ENCODE results near the gene SLC25A45.

Gene SLC25A45

DNA sequence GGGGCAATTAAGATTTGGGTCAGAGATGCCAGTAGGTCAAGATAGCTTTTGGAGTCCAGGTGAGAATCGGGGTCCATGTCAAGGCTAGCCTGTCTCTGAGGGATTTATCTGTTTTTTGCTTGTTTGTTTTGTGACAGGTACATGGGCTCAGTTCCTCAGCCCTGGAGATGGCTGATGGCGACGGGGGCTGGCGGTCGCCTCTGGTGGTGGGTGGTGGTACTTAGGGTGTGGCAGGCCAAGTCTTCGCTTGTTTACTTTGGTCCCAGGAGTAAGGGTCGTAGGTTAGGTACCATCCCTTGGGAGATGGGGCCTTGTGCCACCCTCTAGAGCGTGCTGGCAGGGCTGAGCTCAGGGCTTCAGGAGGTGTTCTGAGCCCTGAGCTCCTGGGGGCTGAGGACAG is 4.7 kb downstream of the SLC25A45 start:
- Histone ChIP-seq H3K4me1 (ENCODE audit: low read length) (peaks cover under 1% of the 10 kb centered on the region), H3K27ac (ENCODE audit: low read length) (no peak overlapping the region), H3K4me2 (ENCODE audit: low read depth, low read length) (no peak overlapping the region)

DNA sequence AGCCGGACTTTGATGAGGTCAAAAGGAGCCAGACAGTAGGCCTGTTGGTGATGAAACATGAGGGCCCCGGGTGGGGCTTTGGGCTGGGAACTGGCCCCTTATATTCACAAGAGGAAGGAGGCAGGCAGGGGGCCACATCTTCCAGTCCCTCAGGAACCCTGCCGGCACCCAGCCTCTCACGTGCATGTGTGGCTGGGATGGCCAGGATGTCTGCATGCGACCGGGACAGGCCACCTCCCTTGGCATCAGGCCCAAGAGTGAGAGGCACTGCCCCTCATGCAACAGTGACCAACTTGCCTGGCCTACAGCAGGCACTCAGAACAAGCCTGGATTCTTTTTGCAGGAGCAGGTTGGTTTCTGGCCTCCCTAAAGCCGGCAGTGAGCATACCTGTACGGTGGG is 5.4 kb downstream of the SLC25A45 start:
- H3K4me3 ChIP-seq (ENCODE audit: low read length): no peak overlapping the region
- no peak overlapping the region for H3K4me2 ChIP-seq (ENCODE audit: low read depth, low read length)
- no peaks in the 10 kb centered on the region for H4K20me1 ChIP-seq (ENCODE audit: insufficient read depth, low read length)
- no peaks in the 10 kb centered on the region for H3K27me3 ChIP-seq (replicated peaks; ENCODE audit: insufficient read depth, low read length)
- no peak overlapping the region for H3K27ac ChIP-seq (ENCODE audit: low read length)
- H3K9me3 ChIP-seq (replicated peaks; ENCODE audit: insufficient read depth, low read length): no peaks in the 10 kb centered on the region
- no peak overlapping the region for H3K9ac ChIP-seq (ENCODE audit: low read length)
- no peak for TF ChIP-seq EZH2 (optimal IDR thresholded peaks at IDR 0.05; ENCODE audit: low read depth, low read length)
- no peak for TF ChIP-seq EZH2phosphoT487 (IDR thresholded peaks at IDR 0.05; ENCODE audit: low read length)
- TF ChIP-seq, protein P1, sequence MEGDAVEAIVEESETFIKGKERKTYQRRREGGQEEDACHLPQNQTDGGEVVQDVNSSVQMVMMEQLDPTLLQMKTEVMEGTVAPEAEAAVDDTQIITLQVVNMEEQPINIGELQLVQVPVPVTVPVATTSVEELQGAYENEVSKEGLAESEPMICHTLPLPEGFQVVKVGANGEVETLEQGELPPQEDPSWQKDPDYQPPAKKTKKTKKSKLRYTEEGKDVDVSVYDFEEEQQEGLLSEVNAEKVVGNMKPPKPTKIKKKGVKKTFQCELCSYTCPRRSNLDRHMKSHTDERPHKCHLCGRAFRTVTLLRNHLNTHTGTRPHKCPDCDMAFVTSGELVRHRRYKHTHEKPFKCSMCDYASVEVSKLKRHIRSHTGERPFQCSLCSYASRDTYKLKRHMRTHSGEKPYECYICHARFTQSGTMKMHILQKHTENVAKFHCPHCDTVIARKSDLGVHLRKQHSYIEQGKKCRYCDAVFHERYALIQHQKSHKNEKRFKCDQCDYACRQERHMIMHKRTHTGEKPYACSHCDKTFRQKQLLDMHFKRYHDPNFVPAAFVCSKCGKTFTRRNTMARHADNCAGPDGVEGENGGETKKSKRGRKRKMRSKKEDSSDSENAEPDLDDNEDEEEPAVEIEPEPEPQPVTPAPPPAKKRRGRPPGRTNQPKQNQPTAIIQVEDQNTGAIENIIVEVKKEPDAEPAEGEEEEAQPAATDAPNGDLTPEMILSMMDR (IDR thresholded peaks at IDR 0.05; ENCODE audit: low read length): no peak
- no peaks in the 10 kb centered on the region for H3K4me1 ChIP-seq (ENCODE audit: low read length)
- H3K36me3 ChIP-seq (replicated peaks; ENCODE audit: insufficient read depth, low read length): no peaks in the 10 kb centered on the region
- DNase-seq: no peak
- peaks cover 10% of the 10 kb centered on the region for H3K79me2 ChIP-seq (ENCODE audit: low read length)
- no peak overlapping the region for H2AFZ ChIP-seq (ENCODE audit: low read length)
- peaks cover 5% of the 10 kb centered on the region for H3F3A ChIP-seq (ENCODE audit: insufficient read depth, low read length)
- H3K9me2 ChIP-seq (replicated peaks; ENCODE audit: insufficient read depth, low read length): no peaks in the 10 kb centered on the region

More for the DNA sequence above, 4.7 kb downstream of the SLC25A45 start:
- Histone ChIP-seq H3F3A (ENCODE audit: insufficient read depth, low read length) (peaks cover 13% of the 10 kb centered on the region), H3K9me2 (replicated peaks; ENCODE audit: insufficient read depth, low read length) (no peaks in the 10 kb centered on the region), H3K9me3 (replicated peaks; ENCODE audit: insufficient read depth, low read length) (no peaks in the 10 kb centered on the region), H3K9ac (ENCODE audit: low read length) (no peak overlapping the region), H2AFZ (ENCODE audit: low read length) (no peak overlapping the region), H3K27me3 (replicated peaks; ENCODE audit: insufficient read depth, low read length) (no peaks in the 10 kb centered on the region), H3K79me2 (ENCODE audit: low read length) (peaks cover 10% of the 10 kb centered on the region), H4K20me1 (ENCODE audit: insufficient read depth, low read length) (no peaks in the 10 kb centered on the region), H3K4me3 (ENCODE audit: low read length) (no peak overlapping the region), H3K36me3 (replicated peaks; ENCODE audit: insufficient read depth, low read length) (no peaks in the 10 kb centered on the region)
- TF ChIP-seq EZH2phosphoT487 (IDR thresholded peaks at IDR 0.05; ENCODE audit: low read length) (no peak), EZH2 (optimal IDR thresholded peaks at IDR 0.05; ENCODE audit: low read depth, low read length) (no peak)
- TF ChIP-seq, protein P1 (IDR thresholded peaks at IDR 0.05; ENCODE audit: low read length): no peak
- DNase-seq: no peak

DNA sequence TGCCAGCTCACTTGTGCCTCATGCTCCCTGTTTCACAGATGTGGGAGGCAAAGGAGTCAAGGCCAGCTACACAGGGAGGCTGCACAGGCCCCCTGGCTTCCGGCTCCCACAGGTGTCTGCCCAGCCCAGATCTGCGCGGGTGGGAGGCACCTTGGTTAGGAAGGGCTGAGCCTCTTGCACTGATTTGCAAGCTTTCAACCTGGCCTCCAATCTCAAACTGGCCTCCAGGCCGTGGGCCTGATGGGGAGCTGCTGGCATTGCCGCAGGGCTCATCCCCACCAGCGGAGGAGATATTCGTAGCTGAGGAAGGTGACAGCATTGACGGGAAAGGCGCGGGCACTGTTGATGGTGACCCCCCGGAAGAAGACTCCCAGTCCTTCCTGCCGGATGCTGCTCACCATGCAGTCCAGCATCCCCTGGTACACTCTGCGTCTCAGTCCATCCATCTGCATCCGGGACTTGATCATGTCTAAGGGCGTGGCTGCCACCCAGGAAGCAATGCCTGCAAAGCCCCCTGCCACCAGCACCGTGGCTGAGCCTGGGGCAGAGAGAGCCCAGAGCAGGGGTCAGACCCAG is 6.2 kb downstream of the SLC25A45 start:
- Histone ChIP-seq H3K4me2 (ENCODE audit: low read depth, low read length) (no peak overlapping the region), H3K79me2 (ENCODE audit: low read length) (peaks cover 10% of the 10 kb centered on the region), H2AFZ (ENCODE audit: low read length) (no peak overlapping the region), H3K4me1 (ENCODE audit: low read length) (no peaks in the 10 kb centered on the region), H4K20me1 (ENCODE audit: insufficient read depth, low read length) (no peaks in the 10 kb centered on the region), H3K27me3 (replicated peaks; ENCODE audit: insufficient read depth, low read length) (no peaks in the 10 kb centered on the region), H3K9me2 (replicated peaks; ENCODE audit: insufficient read depth, low read length) (no peaks in the 10 kb centered on the region), H3K9ac (ENCODE audit: low read length) (no peak overlapping the region), H3K27ac (ENCODE audit: low read length) (no peak overlapping the region), H3F3A (ENCODE audit: insufficient read depth, low read length) (no peaks in the 10 kb centered on the region), H3K4me3 (ENCODE audit: low read length) (no peak overlapping the region), H3K36me3 (replicated peaks; ENCODE audit: insufficient read depth, low read length) (no peaks in the 10 kb centered on the region), H3K9me3 (replicated peaks; ENCODE audit: insufficient read depth, low read length) (no peaks in the 10 kb centered on the region)
- DNase-seq: no peak
- TF ChIP-seq EZH2phosphoT487 (IDR thresholded peaks at IDR 0.05; ENCODE audit: low read length) (no peak), EZH2 (optimal IDR thresholded peaks at IDR 0.05; ENCODE audit: low read depth, low read length) (no peak)
- TF ChIP-seq, protein P1 (IDR thresholded peaks at IDR 0.05; ENCODE audit: low read length): no peak

All from MM.1S (cell line).